GM12891 (cell line): Measurements from ENCODE around the gene SNIP1.
A peak's percentile ranks its signal among the peaks of the same experiment; 100 is the strongest.

Experiments
- PAX5 ChIP-seq: IDR thresholded peaks from 2 replicates; pipeline ENCODE4 v1.6.1; 2011; ENCODE audit warnings: low read length, moderate library complexity, mild to moderate bottlenecking; ENCODE audit not compliant: insufficient read depth, severe bottlenecking
- POLR2A ChIP-seq: IDR thresholded peaks from 2 replicates; pipeline ENCODE4 v1.6.1; 2011; ENCODE audit warnings: low read depth, low read length, control low read depth
- POLR2AphosphoS5 ChIP-seq: IDR thresholded peaks from 2 replicates; pipeline ENCODE4 v1.6.1; 2011; ENCODE audit warnings: low read depth, low read length, control low read depth
- SPI1 ChIP-seq: IDR thresholded peaks from 2 replicates; pipeline ENCODE4 v1.6.1; 2011; ENCODE audit warnings: low read depth, low read length, control low read depth
- TAF1 ChIP-seq: IDR thresholded peaks from 2 replicates; pipeline ENCODE4 v1.6.1; 2011; ENCODE audit warnings: low read depth, low read length, control low read depth

GRCh38 chr1:37486680-37487618, 67.1 kb downstream of the SNIP1 start:
- TF ChIP-seq POLR2A (no peak), SPI1 (no peak), POLR2AphosphoS5 (0 out of 2 replicates have a peak, but pooled peaks have one; percentile 17), TAF1 (no peak), PAX5 (no peak)
